Subcutaneous adipose tissue (tissue), 4 donors: ENCODE results near the gene ANKRD52. TPM values are rescaled to one million over a fixed set of nuclear protein-coding genes. Genes with fewer than 3 reads are reported as not detected.

ENCODE experiments used
- total RNA-seq, 4 donors: library from RNA; depleted of rRNA; stranded (reverse); fragments of >200 nt; gene quantifications; one replicate each; pipeline ENCODE4 v1.1.0, GENCODE V29; 2016
- TF ChIP-seq, protein P1 (sequence below): fragments of 450-650 bp; IDR thresholded peaks from one replicate; pipeline ENCODE4 v1.5.1; 2016; ENCODE audit warnings: low read depth, mild to moderate bottlenecking, control low read depth, antibody characterized with exemption, moderate library complexity

ANKRD52 gene
- total RNA-seq, 4 donors from 2014 or later: 14.3 to 24.1 (median 19.9) TPM

- TF ChIP-seq, protein P1, sequence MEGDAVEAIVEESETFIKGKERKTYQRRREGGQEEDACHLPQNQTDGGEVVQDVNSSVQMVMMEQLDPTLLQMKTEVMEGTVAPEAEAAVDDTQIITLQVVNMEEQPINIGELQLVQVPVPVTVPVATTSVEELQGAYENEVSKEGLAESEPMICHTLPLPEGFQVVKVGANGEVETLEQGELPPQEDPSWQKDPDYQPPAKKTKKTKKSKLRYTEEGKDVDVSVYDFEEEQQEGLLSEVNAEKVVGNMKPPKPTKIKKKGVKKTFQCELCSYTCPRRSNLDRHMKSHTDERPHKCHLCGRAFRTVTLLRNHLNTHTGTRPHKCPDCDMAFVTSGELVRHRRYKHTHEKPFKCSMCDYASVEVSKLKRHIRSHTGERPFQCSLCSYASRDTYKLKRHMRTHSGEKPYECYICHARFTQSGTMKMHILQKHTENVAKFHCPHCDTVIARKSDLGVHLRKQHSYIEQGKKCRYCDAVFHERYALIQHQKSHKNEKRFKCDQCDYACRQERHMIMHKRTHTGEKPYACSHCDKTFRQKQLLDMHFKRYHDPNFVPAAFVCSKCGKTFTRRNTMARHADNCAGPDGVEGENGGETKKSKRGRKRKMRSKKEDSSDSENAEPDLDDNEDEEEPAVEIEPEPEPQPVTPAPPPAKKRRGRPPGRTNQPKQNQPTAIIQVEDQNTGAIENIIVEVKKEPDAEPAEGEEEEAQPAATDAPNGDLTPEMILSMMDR: no peak
These were observed 8.7 kb upstream of the ANKRD52 start, which contains the start of gene COQ10A for GRCh38 chr12:56266693-56267442. COQ10A (plus strand) TSS chr12:56266942; CDS start chr12:56267119, 177 bp downstream.

- TF ChIP-seq, protein P1: no peak
These were observed 3.5 kb upstream of the ANKRD52 start for GRCh38 chr12:56261503-56262232.

DNA sequence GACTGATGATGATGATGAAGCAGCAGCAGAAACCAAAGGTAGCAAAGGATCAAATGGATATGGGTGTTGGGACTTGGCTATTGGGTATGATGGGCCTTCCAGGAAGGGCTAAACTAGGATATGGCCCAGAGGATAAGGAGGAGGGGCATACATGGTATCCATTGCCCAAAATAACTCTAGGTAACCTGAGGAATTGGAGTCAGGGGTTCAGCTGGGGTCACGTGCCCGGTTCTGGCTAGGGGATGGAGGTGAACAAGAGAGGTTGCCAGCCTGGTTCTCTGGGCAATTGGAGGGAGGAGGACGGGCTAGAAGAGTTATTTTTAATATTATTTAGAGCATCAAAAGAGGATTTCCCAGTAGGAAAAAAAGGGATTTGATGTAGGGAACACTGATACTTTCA is 2.7 kb upstream of the ANKRD52 start:
- TF ChIP-seq, protein P1: no peak

DNA sequence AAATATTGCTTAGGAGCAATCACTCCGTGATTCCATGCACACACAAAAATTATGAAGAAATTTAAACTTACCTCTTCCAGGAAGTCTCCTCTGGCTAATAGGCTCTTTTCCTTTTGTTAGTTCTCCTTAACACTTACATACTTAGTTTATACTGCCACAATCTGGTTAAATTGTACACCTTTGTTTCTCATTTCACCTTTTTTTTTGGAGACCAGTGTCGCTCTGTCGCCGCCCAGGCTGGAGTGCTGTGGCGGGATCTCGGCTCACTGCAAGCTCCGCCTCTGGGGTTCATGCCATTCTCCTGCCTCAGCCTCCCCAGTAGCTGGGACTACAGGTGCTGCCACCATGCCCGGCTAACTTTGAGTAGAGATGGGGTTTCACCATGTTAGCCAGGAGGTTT is 2.2 kb upstream of the ANKRD52 start:
- TF ChIP-seq, protein P1: no peak

DNA sequence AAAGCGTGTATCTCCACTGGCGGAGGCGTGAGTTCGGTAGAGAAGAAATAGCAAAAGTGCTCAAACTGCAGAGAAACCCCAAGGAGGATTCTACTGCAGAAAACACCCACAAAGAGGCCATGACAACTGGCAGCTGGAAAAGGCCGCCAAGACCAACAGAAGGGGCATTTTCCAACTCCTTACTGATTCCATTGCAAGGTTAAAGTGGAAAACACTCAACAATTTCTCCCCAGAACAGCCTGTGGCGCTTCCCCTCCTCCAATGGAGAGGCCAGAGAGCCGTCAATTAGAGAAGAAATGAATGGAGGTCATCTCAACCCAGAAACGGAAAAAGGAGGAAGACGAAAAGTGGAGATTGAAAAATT is 618 bp upstream of the ANKRD52 start:
- TF ChIP-seq, protein P1: no peak

DNA sequence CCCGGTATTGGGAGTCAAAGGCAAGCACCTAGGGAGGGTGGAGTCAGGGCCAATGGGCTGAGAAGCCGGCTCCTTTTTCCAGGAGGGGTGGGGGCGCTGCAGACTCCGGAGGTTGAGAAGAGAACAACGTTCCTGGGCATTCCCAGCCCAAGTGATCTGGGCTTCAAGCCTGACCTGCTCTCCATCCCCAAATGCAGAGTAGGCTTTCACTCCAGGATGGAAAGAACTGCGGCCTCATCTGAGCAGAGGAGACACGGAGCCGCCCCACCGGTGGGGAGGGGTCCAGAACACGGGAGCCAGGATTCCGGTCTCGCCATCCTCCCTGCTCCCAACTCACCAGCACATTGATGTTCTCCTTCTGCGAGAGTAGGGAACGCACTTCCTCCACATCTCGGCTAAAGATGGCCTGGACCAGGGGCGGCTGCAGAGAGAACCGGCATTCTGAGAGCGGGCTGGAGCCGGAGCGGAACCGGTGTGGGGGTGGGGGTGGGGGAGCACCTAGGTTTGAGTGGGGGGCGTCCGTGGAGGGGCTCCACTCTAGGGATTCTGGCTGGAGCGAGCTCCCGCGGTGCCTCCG is 605 bp downstream of the ANKRD52 start:
- TF ChIP-seq, protein P1: no peak

- TF ChIP-seq, protein P1: no peak
These were observed 1.1 kb downstream of the ANKRD52 start for GRCh38 chr12:56257071-56257470.
